GM21360 (cell line): ENCODE measurements around the gene LARGE1.

ENCODE experiments used
- ATAC-seq: cut with Tn5 transposase; IDR thresholded peaks from one replicate; pipeline ENCODE4 v1.9.1; 2021; ENCODE audit warnings: mild to moderate bottlenecking, moderate library complexity; ENCODE audit not compliant: unreplicated experiment

The LARGE1 gene

GRCh38 chr22:33828302-33828701 lies 92.0 kb downstream of the LARGE1 start:
- ATAC-seq, result no peak

DNA sequence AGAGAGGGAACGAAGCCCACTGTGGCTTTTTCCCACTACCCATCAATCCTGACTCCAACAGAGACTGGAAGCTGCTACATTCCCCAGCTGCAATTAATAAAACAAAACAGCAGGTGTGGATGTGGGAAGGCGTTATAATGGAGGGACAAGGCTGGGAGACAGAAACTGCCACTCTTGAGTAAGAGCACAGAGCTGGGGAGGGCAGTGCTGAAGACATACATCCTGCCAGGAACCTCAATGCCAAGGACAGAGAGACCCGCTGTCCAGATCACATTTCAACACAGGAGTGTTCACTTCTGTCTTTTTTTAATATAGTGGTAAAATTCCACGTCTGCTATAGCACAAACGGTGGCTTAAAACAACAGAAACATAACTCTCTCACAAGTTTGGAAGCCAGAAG lies 94.5 kb downstream of the LARGE1 start:
- ATAC-seq, result no peak

- no peak for ATAC-seq
These were observed 96.7 kb downstream of the LARGE1 start for GRCh38 chr22:33823552-33823951.

- ATAC-seq, result no peak
These were observed 99.0 kb downstream of the LARGE1 start for GRCh38 chr22:33821290-33821689.

GRCh38 chr22:33819743-33820142 lies 100.5 kb downstream of the LARGE1 start:
- no peak for ATAC-seq

DNA sequence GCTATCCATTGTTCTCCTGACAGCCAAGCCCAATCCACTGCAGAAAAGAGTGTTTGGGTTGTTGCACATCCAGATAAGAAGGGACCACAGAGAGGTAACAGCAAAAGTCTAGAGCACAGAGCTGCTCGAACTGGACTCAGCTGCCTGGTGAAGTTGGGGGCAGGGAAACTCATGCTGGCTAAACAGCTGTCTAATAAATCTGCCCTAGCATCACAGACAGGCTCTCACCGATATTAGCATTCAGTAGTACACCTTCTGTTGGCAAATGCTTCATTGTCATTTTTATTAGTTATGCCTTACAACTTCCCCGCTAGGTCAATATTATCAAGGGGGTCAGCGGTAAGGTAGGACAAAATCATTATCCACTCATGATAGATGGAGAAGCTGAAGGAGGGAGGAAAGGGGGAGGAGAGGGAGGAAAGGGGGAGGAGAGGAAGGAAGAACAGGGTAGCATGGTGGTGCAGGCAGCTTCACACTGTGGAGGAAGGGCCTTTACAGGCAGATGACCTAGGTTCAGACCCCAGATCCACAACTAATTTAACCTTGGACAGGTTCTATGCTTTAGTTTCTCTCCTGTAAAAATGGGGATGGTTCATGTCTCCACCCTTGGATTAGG lies 102.7 kb downstream of the LARGE1 start:
- no peak for ATAC-seq

- no peak for ATAC-seq
These were observed 107.8 kb downstream of the LARGE1 start for GRCh38 chr22:33812360-33812977.

- no peak for ATAC-seq
These were observed 108.6 kb downstream of the LARGE1 start for GRCh38 chr22:33811686-33812085.

- ATAC-seq, result no peak
These were observed 109.1 kb downstream of the LARGE1 start for GRCh38 chr22:33811208-33811607.

DNA sequence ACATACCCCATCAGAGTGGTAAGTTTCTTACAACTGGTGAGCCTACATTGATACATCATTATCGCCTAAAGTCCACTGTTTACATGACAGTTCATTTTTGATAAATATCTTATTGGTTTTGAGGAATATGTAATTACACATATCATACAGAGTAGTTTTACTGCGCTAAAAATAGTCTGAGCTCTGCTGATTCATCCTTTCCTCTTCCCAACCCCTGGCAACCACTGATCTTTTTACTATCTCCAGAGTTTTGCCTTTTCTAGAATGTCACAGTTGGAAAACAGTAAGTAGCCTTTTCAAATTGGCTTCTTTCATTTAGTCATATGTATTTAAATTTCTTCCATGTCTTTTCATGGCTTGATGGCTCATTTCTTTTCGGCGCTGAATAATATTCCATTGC lies 112.8 kb downstream of the LARGE1 start:
- no peak for ATAC-seq

DNA sequence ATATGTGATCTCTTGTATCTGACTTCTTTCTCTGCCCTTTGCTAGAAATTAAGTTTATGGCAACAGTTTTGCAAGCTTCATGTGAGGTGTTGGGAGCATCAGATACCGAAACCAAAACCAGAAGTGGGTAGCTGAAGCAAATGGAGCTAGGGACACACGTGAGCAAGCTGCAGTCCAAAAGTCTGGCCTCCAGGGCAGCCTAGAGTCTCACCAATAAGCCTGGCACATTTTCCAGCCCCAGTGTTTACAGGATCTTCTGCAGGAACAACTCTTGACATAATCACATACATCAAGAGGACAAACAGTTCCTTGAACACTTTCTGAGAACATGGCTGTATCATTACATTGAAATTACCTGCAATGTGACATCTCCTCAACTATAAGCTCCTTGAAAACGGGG lies 114.1 kb downstream of the LARGE1 start:
- no peak for ATAC-seq

- ATAC-seq, result no peak
These were observed 116.6 kb downstream of the LARGE1 start for GRCh38 chr22:33803371-33804282.

- ATAC-seq, result no peak
These were observed 121.9 kb downstream of the LARGE1 start for GRCh38 chr22:33798401-33798800.

DNA sequence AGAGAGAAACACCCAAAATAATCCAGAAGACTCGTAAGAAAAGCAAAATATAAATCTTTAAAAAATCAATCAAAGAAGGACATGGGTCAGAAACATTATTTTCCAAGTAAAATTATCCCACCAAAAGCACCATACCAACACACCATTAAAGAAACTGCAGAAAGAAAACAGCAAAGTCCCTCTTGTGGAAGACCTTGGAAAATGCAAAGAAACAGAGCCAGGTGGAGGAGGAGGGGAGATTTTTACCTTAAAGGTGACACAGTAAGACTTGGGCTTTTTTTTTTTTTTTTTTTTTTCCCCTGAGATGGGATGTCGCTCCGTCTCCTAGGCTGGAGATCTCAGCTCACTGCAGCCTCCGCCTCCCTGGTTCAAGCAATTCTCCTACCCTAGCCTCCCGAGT lies 123.8 kb downstream of the LARGE1 start:
- no peak for ATAC-seq

DNA sequence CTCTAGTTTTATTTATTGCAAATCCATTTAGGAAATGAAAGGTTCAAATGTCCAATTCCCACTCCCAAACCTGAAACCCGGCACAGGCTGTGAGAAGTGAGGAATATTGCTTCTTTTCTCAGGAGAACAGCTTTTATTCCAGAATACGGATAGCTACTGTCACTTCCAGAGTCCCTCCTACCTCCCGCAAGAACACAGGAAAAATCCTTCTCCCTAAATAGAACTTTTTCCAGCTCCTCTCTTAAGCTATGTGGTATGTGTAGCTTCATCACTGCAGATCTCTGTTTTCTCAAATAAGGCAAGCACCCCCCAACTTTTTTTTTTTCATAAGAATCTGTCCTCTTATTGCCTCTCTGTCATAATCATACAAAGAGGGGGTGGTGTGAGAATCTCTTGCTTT lies 126.8 kb downstream of the LARGE1 start:
- ATAC-seq, result no peak

DNA sequence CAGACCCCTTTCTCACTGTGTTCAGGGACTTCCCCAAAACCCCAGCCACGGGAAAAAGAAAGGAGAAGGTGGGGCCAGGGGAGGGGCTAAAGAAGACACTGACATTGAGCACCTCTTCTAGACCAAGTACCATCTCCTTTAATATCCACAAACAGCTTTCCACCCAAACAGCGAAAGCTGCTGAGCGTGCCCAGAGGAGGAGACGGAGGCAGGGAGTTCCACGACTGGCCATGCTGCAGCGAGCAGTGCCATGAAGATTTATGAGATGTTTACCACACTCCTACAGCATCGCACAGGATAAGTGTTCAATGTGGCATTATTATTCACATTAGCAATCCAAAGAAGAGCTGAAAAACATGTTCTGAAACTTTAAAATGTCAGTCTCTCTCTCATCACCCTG lies 127.4 kb downstream of the LARGE1 start:
- ATAC-seq, result no peak

DNA sequence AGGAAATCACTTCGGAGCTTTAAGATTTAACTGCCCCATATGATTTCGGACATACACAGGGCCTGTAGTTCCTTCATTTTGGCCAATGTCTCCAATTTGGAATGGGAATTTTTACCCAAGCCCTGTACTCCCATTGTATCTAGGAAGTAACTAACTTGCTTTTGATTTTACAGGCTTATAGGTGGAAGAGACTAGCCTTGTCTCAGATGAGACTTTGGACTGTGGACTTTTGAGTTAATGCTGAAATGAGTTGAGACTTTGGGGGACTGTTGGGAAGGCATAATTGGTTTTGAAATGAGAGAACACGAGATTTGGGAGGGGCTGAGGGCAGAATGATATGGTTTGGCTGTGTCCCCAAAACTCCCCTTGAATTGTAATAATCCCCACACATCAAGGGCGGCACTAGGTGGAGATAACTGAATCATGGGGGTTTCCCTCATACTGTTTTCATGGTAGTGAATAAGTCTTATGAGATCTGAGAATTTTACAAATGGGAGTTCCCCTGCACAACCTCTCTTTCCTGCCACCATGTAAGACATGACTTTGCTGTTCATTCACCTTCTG lies 130.5 kb downstream of the LARGE1 start:
- no peak for ATAC-seq

GRCh38 chr22:33788927-33789326 lies 131.3 kb downstream of the LARGE1 start:
- no peak for ATAC-seq

- no peak for ATAC-seq
These were observed 132.4 kb downstream of the LARGE1 start for GRCh38 chr22:33787645-33788456.

DNA sequence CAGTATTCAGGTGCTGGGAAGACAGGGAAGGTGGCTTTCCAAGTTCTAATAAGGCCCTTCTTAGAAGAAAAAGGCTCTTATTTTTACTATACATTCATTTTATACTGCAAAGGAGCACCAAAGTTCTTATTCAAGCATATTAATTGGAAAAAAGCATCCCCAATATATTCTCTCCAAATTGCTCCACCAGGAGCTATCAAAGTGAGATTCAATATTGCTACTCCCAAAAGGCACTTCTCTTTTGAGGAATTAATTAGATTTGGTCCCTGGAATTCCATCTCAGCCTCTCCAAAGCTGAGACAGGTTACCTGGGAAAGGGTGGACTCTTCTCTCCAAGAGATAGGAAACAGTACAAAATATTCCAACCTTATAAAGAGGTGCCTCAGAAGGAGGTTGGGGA lies 134.1 kb downstream of the LARGE1 start:
- no peak for ATAC-seq
